ENCODE data around the gene KAT8.
A peak's percentile ranks its signal among the peaks of the same experiment; 100 is the strongest.
"Not testable (repeated sequence)": the region's sequence is repeated elsewhere in the genome, so short reads cannot be mapped to it uniquely, and the experiment has no call there.

KAT8 gene

GRCh38 chr16:31087971-31088370 lies 29.5 kb upstream of the KAT8 start:
- no peaks in the 10 kb centered on the region for H3K9me3 ChIP-seq (ENCODE audit: low read length)
- H3K36me3 ChIP-seq (ENCODE audit: insufficient read depth, low read length) = peaks cover 20% of the 10 kb centered on the region
- no peaks in the 10 kb centered on the region for H3K27me3 ChIP-seq (ENCODE audit: insufficient read depth, low read length)
- H3K4me1 ChIP-seq (ENCODE audit: insufficient read depth, low read length) = peaks cover 2% of the 10 kb centered on the region
- no peak overlapping the region for H3K4me3 ChIP-seq (ENCODE audit: low read length)
- H2AFZ ChIP-seq (ENCODE audit: low read depth, low read length) = no peak overlapping the region

- peaks cover 6% of the 10 kb centered on the region for H3K4me1 ChIP-seq (ENCODE audit: insufficient read depth, low read length)
- H3K36me3 ChIP-seq (ENCODE audit: insufficient read depth, low read length) = peaks cover 14% of the 10 kb centered on the region
- no peak within 1 kb of the TSS for H3K4me3 ChIP-seq (ENCODE audit: low read length)
- no peaks in the 10 kb centered on the region for H3K9me3 ChIP-seq (ENCODE audit: low read length)
- no peaks in the 10 kb centered on the region for H3K27me3 ChIP-seq (ENCODE audit: insufficient read depth, low read length)
- H2AFZ ChIP-seq (ENCODE audit: low read depth, low read length) = no peak within 1 kb of the TSS
Measured at GRCh38 chr16:31088459-31089183, 28.8 kb upstream of the KAT8 start, which contains the start of gene PRSS53. Gene PRSS53 (minus strand): TSS chr16:31088943. CDS start chr16:31088809, 134 bp downstream.

GRCh38 chr16:31089199-31089598 lies 28.3 kb upstream of the KAT8 start:
- Histone ChIP-seq H3K4me1 (ENCODE audit: insufficient read depth, low read length) (peaks cover 6% of the 10 kb centered on the region), H2AFZ (ENCODE audit: low read depth, low read length) (no peak overlapping the region), H3K9me3 (ENCODE audit: low read length) (no peaks in the 10 kb centered on the region), H3K36me3 (ENCODE audit: insufficient read depth, low read length) (peaks cover 14% of the 10 kb centered on the region), H3K27me3 (ENCODE audit: insufficient read depth, low read length) (no peaks in the 10 kb centered on the region), H3K4me3 (ENCODE audit: low read length) (no peak overlapping the region)

GRCh38 chr16:31090540-31090939 lies 26.9 kb upstream of the KAT8 start:
- no peaks in the 10 kb centered on the region for H3K27me3 ChIP-seq (ENCODE audit: insufficient read depth, low read length)
- peaks cover 14% of the 10 kb centered on the region for H3K36me3 ChIP-seq (ENCODE audit: insufficient read depth, low read length)

GRCh38 chr16:31092330-31092729 lies 25.1 kb upstream of the KAT8 start:
- Histone ChIP-seq H3K9me3 (ENCODE audit: low read length) (no peaks in the 10 kb centered on the region), H3K27me3 (ENCODE audit: insufficient read depth, low read length) (no peaks in the 10 kb centered on the region), H2AFZ (ENCODE audit: low read depth, low read length) (no peak overlapping the region), H3K36me3 (ENCODE audit: insufficient read depth, low read length) (peaks cover 14% of the 10 kb centered on the region), H3K4me1 (ENCODE audit: insufficient read depth, low read length) (peaks cover 6% of the 10 kb centered on the region), H3K4me3 (ENCODE audit: low read length) (no peak overlapping the region)

More at GRCh38 chr16:31090540-31090939, 26.9 kb upstream of the KAT8 start:
- H2AFZ ChIP-seq (ENCODE audit: low read depth, low read length) = no peak overlapping the region
- peaks cover 6% of the 10 kb centered on the region for H3K4me1 ChIP-seq (ENCODE audit: insufficient read depth, low read length)
- H3K9me3 ChIP-seq (ENCODE audit: low read length) = no peaks in the 10 kb centered on the region
- no peak overlapping the region for H3K4me3 ChIP-seq (ENCODE audit: low read length)

- Histone ChIP-seq H2AFZ (ENCODE audit: low read depth, low read length) (no peak overlapping the region), H3K27me3 (ENCODE audit: insufficient read depth, low read length) (no peaks in the 10 kb centered on the region), H3K9me3 (ENCODE audit: low read length) (no peaks in the 10 kb centered on the region), H3K36me3 (ENCODE audit: insufficient read depth, low read length) (peaks cover 12% of the 10 kb centered on the region), H3K4me1 (ENCODE audit: insufficient read depth, low read length) (peaks cover 6% of the 10 kb centered on the region), H3K4me3 (ENCODE audit: low read length) (peak overlapping the region; percentile 90)
Measured at GRCh38 chr16:31093132-31093703, 24.2 kb upstream of the KAT8 start.

GRCh38 chr16:31094088-31094423 lies 23.4 kb upstream of the KAT8 start:
- Histone ChIP-seq H3K36me3 (ENCODE audit: insufficient read depth, low read length) (peaks cover 12% of the 10 kb centered on the region), H3K4me3 (ENCODE audit: low read length) (peak overlapping the region; percentile 90), H3K4me1 (ENCODE audit: insufficient read depth, low read length) (peaks cover 6% of the 10 kb centered on the region), H3K9me3 (ENCODE audit: low read length) (no peaks in the 10 kb centered on the region), H2AFZ (ENCODE audit: low read depth, low read length) (peak overlapping the region; percentile 87), H3K27me3 (ENCODE audit: insufficient read depth, low read length) (no peaks in the 10 kb centered on the region)

GRCh38 chr16:31094424-31095120 lies 22.9 kb upstream of the KAT8 start, which contains the start of gene VKORC1:
Gene VKORC1 (minus strand): TSS chr16:31094797. CDS start chr16:31094729, 68 bp downstream.
- peaks cover 12% of the 10 kb centered on the region for H3K36me3 ChIP-seq (ENCODE audit: insufficient read depth, low read length)
- peak within 1 kb of the TSS; percentile 90 for H3K4me3 ChIP-seq (ENCODE audit: low read length)
- no peaks in the 10 kb centered on the region for H3K9me3 ChIP-seq (ENCODE audit: low read length)
- peaks cover 6% of the 10 kb centered on the region for H3K4me1 ChIP-seq (ENCODE audit: insufficient read depth, low read length)
- H2AFZ ChIP-seq (ENCODE audit: low read depth, low read length) = peak within 1 kb of the TSS; percentile 87
- no peaks in the 10 kb centered on the region for H3K27me3 ChIP-seq (ENCODE audit: insufficient read depth, low read length)

- Histone ChIP-seq H3K4me3 (ENCODE audit: low read length) (no peak overlapping the region), H3K9me3 (ENCODE audit: low read length) (no peaks in the 10 kb centered on the region), H3K4me1 (ENCODE audit: insufficient read depth, low read length) (no peaks in the 10 kb centered on the region), H3K27me3 (ENCODE audit: insufficient read depth, low read length) (no peaks in the 10 kb centered on the region), H2AFZ (ENCODE audit: low read depth, low read length) (no peak overlapping the region), H3K36me3 (ENCODE audit: insufficient read depth, low read length) (no peaks in the 10 kb centered on the region)
Measured at GRCh38 chr16:31099860-31100638, 17.4 kb upstream of the KAT8 start.

GRCh38 chr16:31100876-31101641 lies 16.4 kb upstream of the KAT8 start:
- H3K9me3 ChIP-seq (ENCODE audit: low read length); H3K27me3 ChIP-seq (ENCODE audit: insufficient read depth, low read length); H2AFZ ChIP-seq (ENCODE audit: low read depth, low read length); H3K4me3 ChIP-seq (ENCODE audit: low read length); H3K36me3 ChIP-seq (ENCODE audit: insufficient read depth, low read length); H3K4me1 ChIP-seq (ENCODE audit: insufficient read depth, low read length): not testable (repeated sequence)

GRCh38 chr16:31105677-31106213 lies 11.7 kb upstream of the KAT8 start:
- no peaks in the 10 kb centered on the region for H3K9me3 ChIP-seq (ENCODE audit: low read length)

More at GRCh38 chr16:31105677-31106213, 11.7 kb upstream of the KAT8 start:
- no peak overlapping the region for H2AFZ ChIP-seq (ENCODE audit: low read depth, low read length)
- H3K4me3 ChIP-seq (ENCODE audit: low read length) = no peak overlapping the region
- H3K36me3 ChIP-seq (ENCODE audit: insufficient read depth, low read length) = peaks cover 11% of the 10 kb centered on the region
- H3K27me3 ChIP-seq (ENCODE audit: insufficient read depth, low read length) = no peaks in the 10 kb centered on the region
- H3K4me1 ChIP-seq (ENCODE audit: insufficient read depth, low read length) = peaks cover 2% of the 10 kb centered on the region

All from neuron (in vitro differentiated cells).